Measurements from ENCODE around the gene C19orf85.
"Not testable (repeated sequence)": the region's sequence is repeated elsewhere in the genome, so short reads cannot be mapped to it uniquely, and the experiment has no call there.

The C19orf85 gene

GRCh38 chr19:55464662-55465054, at the start of gene C19orf85:
TSS of gene C19orf85 (minus strand) at chr19:55464751. CDS start at chr19:55464554, 197 bp downstream.
- no peak for DNase-seq (ENCODE audit: low read depth)

- no peak for DNase-seq (ENCODE audit: low read depth)
Observed at GRCh38 chr19:55508120-55508519, 43.6 kb upstream of the C19orf85 start.

GRCh38 chr19:55504981-55505380, 40.4 kb upstream of the C19orf85 start:
- DNase-seq (ENCODE audit: low read depth) = no peak

- DNase-seq (ENCODE audit: low read depth) = no peak
Observed at GRCh38 chr19:55504252-55504603, 39.7 kb upstream of the C19orf85 start.

- no peak for DNase-seq (ENCODE audit: low read depth)
Observed at GRCh38 chr19:55503502-55504251, 39.1 kb upstream of the C19orf85 start.

- no peak for DNase-seq (ENCODE audit: low read depth)
Observed at GRCh38 chr19:55503157-55503501, 38.6 kb upstream of the C19orf85 start.

- no peak for DNase-seq (ENCODE audit: low read depth)
Observed at GRCh38 chr19:55502197-55502952, 37.8 kb upstream of the C19orf85 start.

- no peak for DNase-seq (ENCODE audit: low read depth)
Observed at GRCh38 chr19:55500368-55500952, 35.9 kb upstream of the C19orf85 start.

GRCh38 chr19:55498246-55498840, 33.8 kb upstream of the C19orf85 start:
- no peak for DNase-seq (ENCODE audit: low read depth)

- no peak for DNase-seq (ENCODE audit: low read depth)
Observed at GRCh38 chr19:55497763-55498162, 33.2 kb upstream of the C19orf85 start.

GRCh38 chr19:55496820-55497219, 32.3 kb upstream of the C19orf85 start:
- not testable (repeated sequence) for DNase-seq (ENCODE audit: low read depth)

- DNase-seq (ENCODE audit: low read depth) = no peak
Observed at GRCh38 chr19:55495646-55496349, 31.2 kb upstream of the C19orf85 start.

- DNase-seq (ENCODE audit: low read depth) = no peak
Observed at GRCh38 chr19:55494172-55494761, 29.7 kb upstream of the C19orf85 start.

GRCh38 chr19:55493645-55494171, 29.2 kb upstream of the C19orf85 start:
- no peak for DNase-seq (ENCODE audit: low read depth)

- no peak for DNase-seq (ENCODE audit: low read depth)
Observed at GRCh38 chr19:55493052-55493644, 28.6 kb upstream of the C19orf85 start.

GRCh38 chr19:55492362-55492944, 27.9 kb upstream of the C19orf85 start:
- no peak for DNase-seq (ENCODE audit: low read depth)

GRCh38 chr19:55491546-55492360, 27.2 kb upstream of the C19orf85 start:
- DNase-seq (ENCODE audit: low read depth) = no peak

- no peak for DNase-seq (ENCODE audit: low read depth)
Observed at GRCh38 chr19:55490478-55491432, 26.2 kb upstream of the C19orf85 start.
